IPS-NIHi7 (cell line): ENCODE results near the gene TGFB1I1.

Experiments used
- DNase-seq: peaks from one replicate; pipeline ENCODE4 v3.0.0; 2012; ENCODE audit warnings: mixed read lengths; ENCODE audit errors: extremely low spot score

Gene TGFB1I1

GRCh38 chr16:31452631-31453106 is 19.3 kb upstream of the TGFB1I1 start:
- DNase-seq, result peak; percentile 12

GRCh38 chr16:31453255-31454204 is 18.4 kb upstream of the TGFB1I1 start:
- peak; percentile 12 for DNase-seq

- DNase-seq, result peak; percentile 18
These were observed 16.2 kb upstream of the TGFB1I1 start for GRCh38 chr16:31455601-31456314.

- no peak for DNase-seq
These were observed 15.0 kb upstream of the TGFB1I1 start for GRCh38 chr16:31456988-31457360.

- DNase-seq, result no peak
These were observed 13.7 kb upstream of the TGFB1I1 start for GRCh38 chr16:31458073-31458843.

- peak; percentile 88 for DNase-seq
These were observed 12.9 kb upstream of the TGFB1I1 start, which contains the start of gene ARMC5 for GRCh38 chr16:31458844-31459686. Gene ARMC5, plus strand, starts transcription at chr16:31459501. Its CDS starts 24 bp downstream, at chr16:31459525.

GRCh38 chr16:31459687-31460581 is 12.0 kb upstream of the TGFB1I1 start:
- DNase-seq, result peak; percentile 94

GRCh38 chr16:31460582-31461002 is 11.4 kb upstream of the TGFB1I1 start:
- DNase-seq, result no peak

- DNase-seq, result no peak
These were observed 10.6 kb upstream of the TGFB1I1 start for GRCh38 chr16:31461201-31461920.

- DNase-seq, result no peak
These were observed 9.8 kb upstream of the TGFB1I1 start for GRCh38 chr16:31461921-31462804.

- no peak for DNase-seq
These were observed 7.6 kb upstream of the TGFB1I1 start for GRCh38 chr16:31464348-31464769.

- DNase-seq, result no peak
These were observed 7.1 kb upstream of the TGFB1I1 start for GRCh38 chr16:31464781-31465260.

GRCh38 chr16:31465788-31466370 is 6.1 kb upstream of the TGFB1I1 start:
- DNase-seq, result no peak

GRCh38 chr16:31466381-31466841 is 5.5 kb upstream of the TGFB1I1 start:
- DNase-seq, result no peak

GRCh38 chr16:31467151-31467773 is 4.7 kb upstream of the TGFB1I1 start:
- DNase-seq, result no peak

- DNase-seq, result no peak
These were observed 4.1 kb upstream of the TGFB1I1 start for GRCh38 chr16:31467858-31468257.

- DNase-seq, result no peak
These were observed 1.3 kb upstream of the TGFB1I1 start for GRCh38 chr16:31470615-31471014.
